ENCODE measurements around the gene SBF2.

GRCh38 chr11:9974375-9974774 lies 319.6 kb downstream of the SBF2 start:
- TF ChIP-seq CTCF (IDR thresholded peaks at IDR 0.05; ENCODE audit: poor library complexity, severe bottlenecking) (no peak), EZH2 (IDR thresholded peaks at IDR 0.05; ENCODE audit: borderline replicate concordance, insufficient read depth, low read length, poor library complexity, severe bottlenecking) (no peak), REST (IDR thresholded peaks at IDR 0.05; ENCODE audit: borderline replicate concordance) (no peak), TAF1 (IDR thresholded peaks at IDR 0.05; ENCODE audit: low read depth) (no peak), RAD21 (conservative IDR thresholded peaks at IDR 0.05) (no peak), POLR2AphosphoS5 (IDR thresholded peaks at IDR 0.05) (no peak)
